Erythroblast (primary cell): ENCODE data around the gene TNNI3.

Experiments
- DNase-seq, 2 experiments: peaks; one replicate each; lab custom pipeline; 2025; lab: John Stamatoyannopoulos, UW
- GATA1 ChIP-seq: IDR thresholded peaks from 2 replicates; pipeline ENCODE4 v1.6.1; 2011; ENCODE audit warnings: low read depth, mild to moderate bottlenecking, control low read depth, low read length, moderate library complexity
- POLR2A ChIP-seq: IDR thresholded peaks from 2 replicates; pipeline ENCODE4 v1.6.1; 2011; ENCODE audit warnings: mild to moderate bottlenecking, low read length

TNNI3 gene

DNA sequence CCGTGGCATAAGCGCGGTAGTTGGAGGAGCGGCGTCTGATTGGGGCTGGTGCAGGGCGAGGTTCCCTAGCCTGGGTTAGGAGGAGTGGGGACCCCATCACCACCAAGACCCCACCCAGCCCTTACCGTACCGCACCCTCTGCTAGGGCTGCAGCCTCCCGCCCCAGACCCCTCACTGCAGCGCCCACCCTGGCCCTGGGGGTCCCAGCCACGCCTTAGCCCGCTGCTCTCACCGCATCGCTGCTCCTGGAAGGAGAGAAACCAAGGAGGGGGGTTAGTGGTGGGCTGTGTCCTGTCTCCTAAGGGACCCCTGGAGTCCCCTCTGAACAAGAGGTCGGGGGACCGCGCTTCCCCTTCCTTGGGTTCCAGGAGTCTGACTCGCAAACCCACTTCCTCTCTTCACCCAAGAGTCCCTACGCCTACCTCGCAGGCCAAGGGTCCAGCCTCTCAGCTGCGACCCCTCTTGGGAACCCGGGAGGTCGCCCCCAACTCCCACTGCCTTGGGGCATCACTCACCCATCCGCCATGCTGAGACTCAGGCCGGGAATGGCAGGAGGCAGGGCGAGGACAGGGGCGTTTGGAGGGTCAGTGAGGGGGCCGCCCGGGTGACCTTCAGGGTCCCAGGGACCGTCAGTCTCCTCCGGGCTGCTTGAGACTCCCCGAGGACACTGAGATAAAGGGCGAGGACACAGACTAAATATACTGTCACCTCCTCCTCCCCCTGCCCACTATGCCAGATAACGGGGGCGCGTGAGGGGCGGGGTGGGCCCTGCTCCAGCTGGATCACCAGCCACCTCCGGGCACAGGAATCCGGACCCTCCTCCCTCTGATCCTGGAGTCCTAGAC lies at the start of gene TNNI3:
Gene TNNI3, minus strand, starts transcription at position 669 of the 845 bp plus-strand sequence. Its CDS starts 143 bp downstream, at position 526.
- DNase-seq: peak; percentile 24 to 67
- TF ChIP-seq GATA1: no peak
- TF ChIP-seq POLR2A: no peak

GRCh38 chr19:55206664-55207500 lies 49.4 kb upstream of the TNNI3 start:
- peak; percentile 27 for TF ChIP-seq POLR2A
- TF ChIP-seq GATA1: no peak
- DNase-seq: peak; percentile 86 to 93

DNA sequence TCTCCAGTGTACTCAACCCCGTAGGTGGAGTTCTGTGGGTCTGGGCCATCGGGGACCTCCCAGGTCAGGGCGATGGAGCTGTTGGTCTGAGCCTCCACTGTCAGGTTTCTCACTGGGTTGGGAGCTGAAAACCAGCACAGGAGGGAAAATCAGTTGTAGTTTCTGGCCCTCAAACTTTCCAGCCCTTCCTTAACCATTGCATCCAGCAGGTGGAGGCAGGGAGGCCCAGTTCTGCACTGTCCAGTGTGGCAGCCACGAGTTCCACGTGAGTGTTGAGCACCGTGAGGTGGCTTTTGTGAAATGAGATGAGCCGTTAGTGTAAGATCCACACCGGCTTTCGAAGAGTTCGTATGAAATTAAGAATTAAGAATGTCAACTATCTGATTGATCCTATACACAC lies 44.7 kb upstream of the TNNI3 start:
- peak; percentile 33 to 51 for DNase-seq

DNA sequence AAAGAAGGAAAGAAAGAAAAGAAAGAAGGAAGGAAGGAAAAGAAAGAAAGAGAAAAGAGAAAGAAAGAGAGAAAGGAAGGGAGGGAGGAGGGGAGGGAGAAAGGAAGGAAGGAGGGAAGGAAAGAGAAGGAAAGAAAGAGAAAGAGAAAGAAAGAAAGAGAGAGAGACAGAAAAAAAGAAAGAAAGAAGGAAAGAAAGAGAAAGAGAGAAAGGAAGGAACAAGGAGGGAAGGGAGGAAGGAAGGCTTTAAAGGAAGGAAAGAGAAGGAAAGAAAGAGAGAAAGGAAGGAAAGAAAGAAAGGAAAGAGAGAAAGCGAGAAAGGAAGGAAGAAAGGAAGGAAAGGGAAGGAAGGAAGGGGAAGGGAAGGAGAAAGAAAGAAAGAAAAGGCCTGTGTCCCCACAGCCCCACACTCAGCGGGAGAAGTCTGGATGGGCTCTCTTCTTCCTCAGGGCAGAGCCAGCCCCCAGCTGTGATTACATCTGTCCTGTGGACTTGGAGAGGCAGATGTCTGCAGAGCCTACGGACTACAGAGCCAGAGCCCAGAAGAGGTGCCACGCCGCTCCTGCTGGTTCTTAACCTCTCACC lies 42.2 kb upstream of the TNNI3 start:
- no peak for DNase-seq
- TF ChIP-seq GATA1 (no peak), POLR2A (no peak)

GRCh38 chr19:55198651-55199050 lies 41.1 kb upstream of the TNNI3 start:
- DNase-seq: no peak
- no peak for TF ChIP-seq POLR2A
- no peak for TF ChIP-seq GATA1

DNA sequence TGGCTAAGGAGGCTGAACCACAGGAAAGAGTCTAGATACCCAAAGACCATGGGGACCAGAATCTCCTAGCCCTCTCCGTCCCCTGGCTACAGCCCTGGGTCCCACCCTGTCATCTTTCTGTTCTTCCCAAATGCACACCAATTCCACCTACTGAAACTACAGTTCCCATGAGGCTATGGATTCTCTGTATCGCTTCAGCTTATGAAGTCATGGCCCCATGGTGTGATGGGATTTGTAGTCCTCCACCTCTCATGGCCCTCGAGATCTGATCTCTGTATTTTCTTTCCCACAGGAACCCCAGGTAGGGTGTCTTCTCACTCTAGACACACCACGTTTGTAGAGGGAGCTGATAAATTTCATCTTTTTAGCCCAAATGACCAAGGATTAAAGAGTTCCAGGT lies 40.0 kb upstream of the TNNI3 start:
- TF ChIP-seq GATA1: no peak
- TF ChIP-seq POLR2A: no peak

GRCh38 chr19:55196803-55197202 lies 39.3 kb upstream of the TNNI3 start:
- TF ChIP-seq GATA1: no peak
- TF ChIP-seq POLR2A: no peak
- peak in 1 of 2 experiments; percentile 15 for DNase-seq

More for the DNA sequence above, 40.0 kb upstream of the TNNI3 start:
- peak; percentile 23 to 53 for DNase-seq

GRCh38 chr19:55193481-55193880 lies 35.9 kb upstream of the TNNI3 start:
- DNase-seq: no peak
- TF ChIP-seq GATA1: no peak
- no peak for TF ChIP-seq POLR2A

DNA sequence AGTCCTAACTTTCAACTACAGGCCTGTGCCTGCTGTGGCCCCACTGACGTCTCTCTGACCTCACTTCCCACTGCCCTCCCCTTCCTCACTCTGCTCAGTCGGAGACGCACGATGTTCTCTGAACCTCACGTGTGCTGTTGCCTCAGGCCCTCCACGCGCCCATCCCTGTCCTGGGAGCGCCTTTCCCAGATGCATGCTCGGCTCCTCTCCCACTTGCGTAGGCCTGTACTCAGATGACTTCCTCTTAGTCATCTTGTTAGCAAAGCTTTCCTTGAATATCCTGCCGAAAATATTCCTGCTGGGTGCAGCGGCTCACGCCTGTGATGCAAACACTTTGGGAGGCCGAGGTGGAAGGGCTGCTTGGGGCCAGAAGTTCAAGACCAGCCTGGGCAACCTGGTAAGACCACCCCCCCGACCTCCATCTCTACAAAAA lies 31.9 kb upstream of the TNNI3 start:
- no peak for DNase-seq
- TF ChIP-seq GATA1 (no peak), POLR2A (no peak)

DNA sequence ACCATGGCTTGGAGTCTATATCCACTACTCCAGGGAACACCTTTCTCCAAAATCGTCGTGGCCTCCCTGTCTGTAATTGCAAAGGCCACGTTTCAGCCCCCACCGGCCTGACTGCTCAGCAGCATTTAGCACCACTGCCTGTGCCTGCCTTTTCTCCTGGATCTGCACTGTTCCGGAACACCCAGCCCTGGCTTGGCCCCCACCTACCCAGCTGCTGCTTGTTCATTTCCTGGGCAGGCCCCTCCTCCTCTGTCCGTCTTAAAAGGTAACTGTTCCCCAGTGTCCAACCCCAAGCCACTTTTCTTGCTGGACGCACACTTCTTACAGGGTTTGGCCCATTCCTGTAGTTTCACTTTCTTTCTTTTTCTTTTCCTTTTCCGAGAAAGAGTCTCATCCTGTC lies 31.1 kb upstream of the TNNI3 start:
- TF ChIP-seq POLR2A (no peak), GATA1 (no peak)
- no peak for DNase-seq

DNA sequence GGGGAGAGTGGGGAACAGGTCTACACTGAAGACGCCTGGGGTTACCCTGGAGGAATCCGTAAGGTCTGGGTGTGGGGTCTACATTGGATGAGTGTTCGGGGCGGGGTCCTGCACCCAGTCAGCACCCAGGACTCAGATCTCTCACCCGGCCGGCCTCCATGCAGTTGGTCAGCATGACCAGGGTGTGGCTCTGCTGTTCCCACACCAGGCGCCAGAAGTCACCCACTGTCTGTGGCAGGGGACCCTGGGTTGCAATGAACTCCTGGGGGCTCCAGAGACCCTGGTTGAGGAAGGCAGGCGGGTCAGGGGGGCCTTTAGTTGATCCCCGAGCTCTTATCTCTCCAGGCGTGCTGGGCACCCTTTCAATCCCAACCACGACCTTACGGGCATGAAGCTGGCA lies 28.5 kb upstream of the TNNI3 start:
- DNase-seq: no peak
- TF ChIP-seq POLR2A: no peak
- no peak for TF ChIP-seq GATA1

GRCh38 chr19:55181740-55182139 lies 24.2 kb upstream of the TNNI3 start:
- TF ChIP-seq GATA1 (no peak), POLR2A (no peak)
- no peak for DNase-seq

DNA sequence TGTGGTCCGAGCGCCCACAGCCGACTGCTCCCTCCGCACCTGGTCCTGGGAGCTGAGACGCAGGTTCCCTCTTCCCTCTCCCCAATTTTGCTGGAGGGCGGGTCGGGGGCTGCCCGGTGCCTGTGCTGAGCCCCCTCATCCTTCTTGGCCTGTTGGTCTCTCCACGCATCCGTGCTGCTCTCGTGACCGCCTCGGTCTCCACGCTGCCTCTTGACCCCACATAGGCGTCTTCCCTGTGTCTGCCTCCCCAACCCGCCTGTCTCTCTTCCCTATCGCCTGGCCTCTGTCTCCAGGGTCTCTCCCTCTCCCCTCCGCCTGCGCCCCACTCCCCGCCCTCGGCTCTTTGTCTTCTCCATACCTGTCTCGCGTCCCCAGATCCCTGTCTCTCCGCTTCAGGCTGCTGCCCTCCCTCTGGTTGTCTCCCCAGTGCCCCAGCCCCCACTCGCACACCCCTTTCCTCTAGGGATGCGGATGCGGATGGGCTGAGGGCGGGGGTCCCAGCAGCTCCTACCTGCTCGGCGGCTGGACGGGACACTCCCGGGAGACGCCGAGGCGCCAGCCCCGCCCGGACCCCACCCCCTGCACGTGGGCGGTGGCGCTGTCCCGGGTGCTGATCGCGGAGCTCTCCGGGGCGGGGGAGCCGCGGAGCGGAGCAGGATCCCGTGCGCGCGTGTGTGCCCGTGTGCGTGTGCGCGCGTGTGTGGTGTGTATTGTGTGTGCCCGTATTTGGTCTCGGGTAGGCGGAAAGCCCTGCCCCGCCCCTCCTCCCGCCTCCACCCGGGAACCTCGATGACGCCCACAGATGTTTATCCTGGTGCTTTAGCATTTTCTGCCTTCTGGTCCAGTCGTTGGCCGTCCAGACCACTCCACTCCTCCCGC lies 22.3 kb upstream of the TNNI3 start, which contains the start of gene SYT5:
Gene SYT5, minus strand, starts transcription at position 684 of the 879 bp plus-strand sequence. CDS start 1,248 bp downstream, outside the sequence.
- peak; percentile 59 to 79 for DNase-seq
- TF ChIP-seq GATA1: no peak
- TF ChIP-seq POLR2A: no peak
